Fibroblast of lung (primary cell): ENCODE measurements around the gene IQGAP2.

Experiments
- CTCF ChIP-seq, 2 donors: IDR thresholded peaks in 1 of 2; conservative IDR thresholded peaks in 1 of 2; 1 replicate in 1 of 2; 2 replicates in 1 of 2; pipeline ENCODE4 v1.5.1; 2011 to 2012; ENCODE audit warnings: low read length in 2 of 2, control low read depth in 1 of 2, inconsistent platforms in 1 of 2, low read depth in 1 of 2, mild to moderate bottlenecking in 1 of 2
- EZH2 ChIP-seq: IDR thresholded peaks from 2 replicates; pipeline ENCODE4 v1.5.1; 2012; ENCODE audit warnings: low read length, control low read depth, mild to moderate bottlenecking; ENCODE audit errors: missing control alignments

- TF ChIP-seq CTCF (conservative IDR thresholded peaks at IDR 0.05 in 1 of 2, IDR thresholded peaks at IDR 0.05 in 1 of 2; ENCODE audit: low read depth in 1 of 2, low read length in 2 of 2), result no peak
- no peak for TF ChIP-seq EZH2
Measured at GRCh38 chr5:76443066-76443800, 40.1 kb downstream of the IQGAP2 start.
